H1 (cell line): ENCODE measurements around the gene GBE1. TPM values are rescaled to one million over a fixed set of nuclear protein-coding genes. Genes with fewer than 3 reads are reported as not detected.

Source experiments
- CREB1 ChIP-seq: IDR thresholded peaks from 2 replicates; pipeline ENCODE4 v1.6.1; 2012; ENCODE audit warnings: inconsistent platforms
- CTCF ChIP-seq, 3 experiments: IDR thresholded peaks; 1 replicate in 2 of 3; 2 replicates in 1 of 3; pipeline versions ENCODE4 v1.5.1 to v1.6.1; 2011; ENCODE audit warnings: low read length in 3 of 3, mild to moderate bottlenecking in 3 of 3, inconsistent platforms in 2 of 3, low read depth in 1 of 3, moderate library complexity in 1 of 3; ENCODE audit not compliant: insufficient read depth in 1 of 3; ENCODE audit errors: control extremely low read depth in 1 of 3
- MAFK ChIP-seq: IDR thresholded peaks from 2 replicates; pipeline ENCODE4 v1.6.1; 2012; ENCODE audit warnings: low read depth, mild to moderate bottlenecking, improper control_type of control experiment, low read length
- POLR2AphosphoS5 ChIP-seq: IDR thresholded peaks from 2 replicates; pipeline ENCODE4 v1.6.1; 2011; ENCODE audit warnings: low read depth, low read length
- POU5F1 ChIP-seq: IDR thresholded peaks from 2 replicates; pipeline ENCODE4 v1.6.1; 2011; ENCODE audit warnings: low read depth, mild to moderate bottlenecking, low read length, moderate library complexity
- RFX5 ChIP-seq: IDR thresholded peaks from 2 replicates; pipeline ENCODE4 v1.6.1; 2011; ENCODE audit warnings: low read depth, low read length, improper control_type of control experiment, borderline replicate concordance
- SP1 ChIP-seq: IDR thresholded peaks from 2 replicates; pipeline ENCODE4 v1.6.1; 2011; ENCODE audit warnings: low read depth, low read length
- polyA plus RNA-seq, 7 experiments: library from polyadenylated mRNA; depleted of rRNA in 3 of 7; stranded (reverse) in 5 of 7; unstranded in 2 of 7; fragments of >200 nt in 5 of 7; fragments of 200-250 nt in 2 of 7; gene quantifications; 1 replicate in 5 of 7; 2 replicates in 1 of 7; 4 replicates in 1 of 7; pipeline versions ENCODE4 v1.2.1 to v1.2.3, GENCODE V29; 2011 to 2013; ENCODE audit warnings: missing spikeins in 2 of 7, mixed read lengths in 2 of 7
- total RNA-seq: library from RNA; stranded (reverse); fragmentation: NEBNext Ultra II Directional; extraction: Animal tissue kit (Norgen Biotek cat#: 25700); gene quantifications from 2 replicates; pipeline ENCODE4 v1.2.1, GENCODE V29; 2021

Gene GBE1
- total and polyA plus RNA-seq, 2 of the 8 experiments (the other 6 are each of a cell fraction or from before 2014, with no cell fraction given) = 3.3 to 7.3 TPM

- TF ChIP-seq CREB1 (no peak), POLR2AphosphoS5 (no peak), MAFK (no peak), POU5F1 (no peak), CTCF (IDR thresholded peaks at IDR 0.05; ENCODE audit: control extremely low read depth in 1 of 3, insufficient read depth in 1 of 3, low read depth in 1 of 3, low read length in 3 of 3) (no peak), SP1 (no peak), RFX5 (no peak)
Measured at GRCh38 chr3:81651139-81651538, 110.3 kb downstream of the GBE1 start (continued).
